Stomach (tissue), 4 donors: ENCODE measurements around the gene SAXO2.
"Not testable (repeated sequence)": the region's sequence is repeated elsewhere in the genome, so short reads cannot be mapped to it uniquely, and the experiment has no call there.

ENCODE experiments used
- EP300 ChIP-seq: sonication (generic); formaldehyde crosslinking; IDR thresholded peaks from one replicate; pipeline ENCODE4 v1.6.1; 2017; ENCODE audit warnings: antibody characterized with exemption
- POLR2A ChIP-seq, 4 donors: fragments of 450-650 bp; IDR thresholded peaks; one replicate each; pipeline ENCODE4 v1.6.1; 2016; ENCODE audit warnings: antibody characterized with exemption in 4 of 4, control low read depth in 2 of 4, mild to moderate bottlenecking in 1 of 4, moderate library complexity in 1 of 4
- POLR2AphosphoS5 ChIP-seq, 3 donors: sonication (generic); formaldehyde crosslinking; IDR thresholded peaks; one replicate each; pipeline ENCODE4 v1.6.1; 2016; ENCODE audit warnings: antibody characterized with exemption in 3 of 3
- TF ChIP-seq, protein P1 (sequence below), 7 experiments: fragments of 450-650 bp in 4 of 7; fragments of 200-600 bp in 3 of 7; sonication (generic) in 3 of 7; IDR thresholded peaks; one replicate each; pipeline ENCODE4 v1.5.1; 2016 to 2019; ENCODE audit warnings: antibody characterized with exemption in 7 of 7, control low read depth in 2 of 7, mild to moderate bottlenecking in 1 of 7

DNA sequence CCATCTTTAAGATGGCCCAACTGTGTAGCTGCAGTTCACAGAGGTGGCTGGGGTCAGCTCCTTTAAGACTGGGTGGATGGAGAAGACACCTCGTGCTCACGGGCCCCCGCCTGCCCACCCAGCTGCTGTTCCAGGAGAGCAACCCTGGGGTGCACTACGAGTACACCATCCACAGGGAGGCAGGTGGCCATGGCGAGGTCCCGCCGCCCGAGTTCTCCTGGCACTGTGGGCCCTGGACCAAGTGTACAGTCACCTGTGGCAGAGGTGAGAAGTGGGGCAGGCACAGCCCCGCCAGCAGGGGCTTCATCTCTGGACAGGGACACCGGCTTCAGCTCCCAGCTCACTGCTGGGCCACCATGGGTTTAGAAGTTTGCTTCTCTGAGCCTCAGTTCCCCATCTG lies 59.9 kb downstream of the SAXO2 start:
- TF ChIP-seq, protein P1, sequence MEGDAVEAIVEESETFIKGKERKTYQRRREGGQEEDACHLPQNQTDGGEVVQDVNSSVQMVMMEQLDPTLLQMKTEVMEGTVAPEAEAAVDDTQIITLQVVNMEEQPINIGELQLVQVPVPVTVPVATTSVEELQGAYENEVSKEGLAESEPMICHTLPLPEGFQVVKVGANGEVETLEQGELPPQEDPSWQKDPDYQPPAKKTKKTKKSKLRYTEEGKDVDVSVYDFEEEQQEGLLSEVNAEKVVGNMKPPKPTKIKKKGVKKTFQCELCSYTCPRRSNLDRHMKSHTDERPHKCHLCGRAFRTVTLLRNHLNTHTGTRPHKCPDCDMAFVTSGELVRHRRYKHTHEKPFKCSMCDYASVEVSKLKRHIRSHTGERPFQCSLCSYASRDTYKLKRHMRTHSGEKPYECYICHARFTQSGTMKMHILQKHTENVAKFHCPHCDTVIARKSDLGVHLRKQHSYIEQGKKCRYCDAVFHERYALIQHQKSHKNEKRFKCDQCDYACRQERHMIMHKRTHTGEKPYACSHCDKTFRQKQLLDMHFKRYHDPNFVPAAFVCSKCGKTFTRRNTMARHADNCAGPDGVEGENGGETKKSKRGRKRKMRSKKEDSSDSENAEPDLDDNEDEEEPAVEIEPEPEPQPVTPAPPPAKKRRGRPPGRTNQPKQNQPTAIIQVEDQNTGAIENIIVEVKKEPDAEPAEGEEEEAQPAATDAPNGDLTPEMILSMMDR (IDR thresholded peaks at IDR 0.05): not testable (repeated sequence)
- not testable (repeated sequence) for TF ChIP-seq POLR2AphosphoS5 (IDR thresholded peaks at IDR 0.05); POLR2A (IDR thresholded peaks at IDR 0.05); EP300
